WTC11 (cell line): Measurements from ENCODE around the gene LINS1. TPM values are rescaled to one million over a fixed set of nuclear protein-coding genes. Genes with fewer than 3 reads are reported as not detected.

Source experiments
- ATAC-seq: fragments of 200-7000 bp; cut with Tn5 transposase; 2 replicates; pipeline ENCODE4 v1.10.0; 2021; ENCODE audit warnings: mild to moderate bottlenecking, moderate library complexity
- Bru-seq: library from RNA; stranded (reverse); fragments of 400-500 nt; gene quantifications from one replicate; lab custom pipeline; 2021; lab: Mats Ljungman, UMichigan
- CTCF ChIA-PET: fragments of 300-600 bp; sonication (Branson Sonifier 250); formaldehyde crosslinking; loops from one replicate; lab custom pipeline; 2021; ENCODE audit warnings: antibody characterized with exemption; lab: Charles Lee
- POLR2A ChIA-PET: fragments of 350-600 bp; sonication (Branson Sonifier 250); formaldehyde crosslinking; loops from one replicate; lab custom pipeline; 2021; ENCODE audit warnings: antibody characterized with exemption; lab: Charles Lee
- DNase-seq: peaks from one replicate; pipeline ENCODE4 v3.0.0; 2021; ENCODE audit warnings: low spot score
- H3K27ac Mint-ChIP-seq: 2 replicates; pipeline ENCODE4 v1.8.0; 2021; ENCODE audit warnings: mixed read lengths
- H3K27me3 Mint-ChIP-seq: 2 replicates; pipeline ENCODE4 v1.8.0; 2021; ENCODE audit warnings: low read depth, mild to moderate bottlenecking, moderate library complexity, mixed read lengths
- H3K36me3 Mint-ChIP-seq: 2 replicates; pipeline ENCODE4 v1.8.0; 2021; ENCODE audit warnings: mixed read lengths
- H3K4me1 Mint-ChIP-seq: 2 replicates; pipeline ENCODE4 v1.8.0; 2022; ENCODE audit warnings: mixed read lengths
- H3K4me3 Mint-ChIP-seq: 2 replicates; pipeline ENCODE4 v1.8.0; 2021; ENCODE audit warnings: mild to moderate bottlenecking, moderate library complexity, mixed read lengths
- H3K9me3 Mint-ChIP-seq: 2 replicates; pipeline ENCODE4 v1.8.0; 2021; ENCODE audit warnings: mixed read lengths
- ATF6 ChIP-seq: sonication (generic); formaldehyde crosslinking; IDR thresholded peaks from 2 replicates; pipeline ENCODE4 v1.8.1; 2023; ENCODE audit warnings: mild to moderate bottlenecking, missing genetic modification reagents
- E2F4 ChIP-seq: sonication (generic); formaldehyde crosslinking; IDR thresholded peaks from 2 replicates; pipeline ENCODE4 v1.8.1; 2022; ENCODE audit warnings: low read depth, mild to moderate bottlenecking, moderate library complexity, missing genetic modification reagents, borderline replicate concordance
- E2F5 ChIP-seq: sonication (generic); formaldehyde crosslinking; IDR thresholded peaks from 2 replicates; pipeline ENCODE4 v1.8.1; 2022; ENCODE audit warnings: mild to moderate bottlenecking, moderate library complexity, missing genetic modification reagents
- ETV6 ChIP-seq: sonication (generic); formaldehyde crosslinking; IDR thresholded peaks from 2 replicates; pipeline ENCODE4 v1.8.1; 2022; ENCODE audit warnings: mild to moderate bottlenecking, missing genetic modification reagents
- IRF2 ChIP-seq: sonication (generic); formaldehyde crosslinking; IDR thresholded peaks from 2 replicates; pipeline ENCODE4 v1.8.0; 2022; ENCODE audit warnings: low read depth, missing genetic modification reagents, borderline replicate concordance
- MXD4 ChIP-seq: fragments of 250-450 bp; sonication (Bioruptor Pico); IDR thresholded peaks from 2 replicates; pipeline ENCODE4 v1.8.0; 2021; ENCODE audit warnings: mild to moderate bottlenecking, moderate library complexity, borderline replicate concordance
- NFYB ChIP-seq: sonication (generic); formaldehyde crosslinking; conservative IDR thresholded peaks from 2 replicates; pipeline ENCODE4 v1.8.0; 2022; ENCODE audit warnings: low read depth, missing genetic modification reagents
- SMAD3 ChIP-seq: sonication (generic); formaldehyde crosslinking; IDR thresholded peaks from 2 replicates; pipeline ENCODE4 v1.8.0; 2022; ENCODE audit warnings: missing genetic modification reagents, mild to moderate bottlenecking, borderline replicate concordance
- SP1 ChIP-seq: sonication (generic); formaldehyde crosslinking; conservative IDR thresholded peaks from 2 replicates; pipeline ENCODE4 v1.8.1; 2022; ENCODE audit warnings: missing genetic modification reagents
- TEAD1 ChIP-seq: sonication (generic); formaldehyde crosslinking; IDR thresholded peaks from 2 replicates; pipeline ENCODE4 v1.8.0; 2022; ENCODE audit warnings: mild to moderate bottlenecking, missing genetic modification reagents
- TEAD4 ChIP-seq: sonication (generic); formaldehyde crosslinking; IDR thresholded peaks from 2 replicates; pipeline ENCODE4 v1.8.0; 2022; ENCODE audit warnings: mild to moderate bottlenecking, missing genetic modification reagents
- USF1 ChIP-seq: sonication (generic); formaldehyde crosslinking; IDR thresholded peaks from 2 replicates; pipeline ENCODE4 v1.8.0; 2022; ENCODE audit warnings: mild to moderate bottlenecking, missing genetic modification reagents
- ZNF232 ChIP-seq: sonication (generic); formaldehyde crosslinking; IDR thresholded peaks from 2 replicates; pipeline ENCODE4 v1.8.0; 2022; ENCODE audit warnings: mild to moderate bottlenecking, missing genetic modification reagents
- ZNF281 ChIP-seq: sonication (generic); formaldehyde crosslinking; IDR thresholded peaks from 2 replicates; pipeline ENCODE4 v1.8.0; 2023; ENCODE audit warnings: mild to moderate bottlenecking, missing genetic modification reagents
- ZNF423 ChIP-seq: fragments of 250-450 bp; sonication (Bioruptor Pico); IDR thresholded peaks from 2 replicates; pipeline ENCODE4 v2.1.2; 2022; ENCODE audit warnings: mild to moderate bottlenecking, moderate library complexity
- long read RNA-seq, 3 experiments: library from RNA in 1 of 3; library from capped mRNA in 1 of 3; library from polyadenylated mRNA in 1 of 3; unstranded in 2 of 3; stranded (forward) in 1 of 3; transcript quantifications; one replicate each; pipeline ENCODE4 v2.0.0, GENCODE V29; 2021
- total RNA-seq: library from RNA; stranded (reverse); gene quantifications from 3 replicates; pipeline ENCODE4 v1.2.3, GENCODE V29; 2021
- TF ChIP-seq, protein P1 (sequence below): sonication (generic); formaldehyde crosslinking; IDR thresholded peaks from 2 replicates; pipeline ENCODE4 v1.8.0; 2022; ENCODE audit warnings: mild to moderate bottlenecking, missing genetic modification reagents
- TF ChIP-seq, protein P2 (sequence below): sonication (generic); formaldehyde crosslinking; IDR thresholded peaks from 2 replicates; pipeline ENCODE4 v1.8.0; 2022; ENCODE audit warnings: mild to moderate bottlenecking, missing genetic modification reagents
- TF ChIP-seq, protein P3 (sequence below): sonication (generic); formaldehyde crosslinking; IDR thresholded peaks from 2 replicates; pipeline ENCODE4 v1.8.0; 2022; ENCODE audit warnings: mild to moderate bottlenecking, missing genetic modification reagents

The LINS1 gene, protein sequence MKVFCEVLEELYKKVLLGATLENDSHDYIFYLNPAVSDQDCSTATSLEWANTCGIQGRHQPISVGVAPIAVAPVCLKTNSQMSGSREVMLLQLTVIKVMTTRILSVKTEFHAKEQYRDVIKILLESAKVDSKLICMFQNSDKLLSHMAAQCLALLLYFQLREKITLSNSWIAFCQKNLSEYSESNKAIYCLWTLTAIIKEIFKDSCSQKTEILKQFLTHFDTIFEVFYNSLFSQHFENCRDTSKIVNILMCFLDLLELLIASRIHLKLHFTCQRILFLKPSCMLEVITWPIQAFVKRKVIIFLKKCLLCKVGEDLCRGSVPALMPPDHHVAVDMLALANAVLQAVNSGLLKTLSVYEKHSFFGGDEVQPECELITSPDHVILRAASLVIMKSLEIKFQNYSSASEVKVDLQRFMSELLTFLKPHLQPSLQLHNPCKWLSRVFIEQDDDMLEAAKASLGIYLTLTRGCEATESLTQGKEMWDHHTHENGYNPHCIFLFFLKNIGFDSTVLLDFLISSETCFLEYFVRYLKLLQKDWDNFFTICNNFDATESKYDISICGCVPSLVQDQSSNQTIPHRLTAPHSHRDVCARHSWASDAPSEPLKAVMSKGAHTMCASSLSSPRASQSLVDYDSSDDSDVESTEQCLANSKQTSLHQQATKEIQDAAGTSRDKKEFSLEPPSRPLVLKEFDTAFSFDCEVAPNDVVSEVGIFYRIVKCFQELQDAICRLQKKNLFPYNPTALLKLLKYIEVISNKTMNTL
- 6.2 to 10.4 TPM (median 9.1 TPM) in 3 replicates for total RNA-seq
- Bru-seq, nascent RNA = percentile 76 among the genes with signal in this experiment
- long read RNA-seq, experiment 1, full-length matches to known transcripts = 14 of 44 reads
- long read RNA-seq, experiment 1, partial matches to known transcripts = 1 of 44 reads
- long read RNA-seq, experiment 1, other reads (novel, unspliced or antisense) = 29 of 44 reads
- long read RNA-seq, experiment 2, partial matches to known transcripts = 1 of 8 reads
- long read RNA-seq, experiment 2, other reads (novel, unspliced or antisense) = 7 of 8 reads
- long read RNA-seq, experiment 3, partial matches to known transcripts = 1 of 12 reads
- long read RNA-seq, experiment 3, other reads (novel, unspliced or antisense) = 8 of 12 reads

DNA sequence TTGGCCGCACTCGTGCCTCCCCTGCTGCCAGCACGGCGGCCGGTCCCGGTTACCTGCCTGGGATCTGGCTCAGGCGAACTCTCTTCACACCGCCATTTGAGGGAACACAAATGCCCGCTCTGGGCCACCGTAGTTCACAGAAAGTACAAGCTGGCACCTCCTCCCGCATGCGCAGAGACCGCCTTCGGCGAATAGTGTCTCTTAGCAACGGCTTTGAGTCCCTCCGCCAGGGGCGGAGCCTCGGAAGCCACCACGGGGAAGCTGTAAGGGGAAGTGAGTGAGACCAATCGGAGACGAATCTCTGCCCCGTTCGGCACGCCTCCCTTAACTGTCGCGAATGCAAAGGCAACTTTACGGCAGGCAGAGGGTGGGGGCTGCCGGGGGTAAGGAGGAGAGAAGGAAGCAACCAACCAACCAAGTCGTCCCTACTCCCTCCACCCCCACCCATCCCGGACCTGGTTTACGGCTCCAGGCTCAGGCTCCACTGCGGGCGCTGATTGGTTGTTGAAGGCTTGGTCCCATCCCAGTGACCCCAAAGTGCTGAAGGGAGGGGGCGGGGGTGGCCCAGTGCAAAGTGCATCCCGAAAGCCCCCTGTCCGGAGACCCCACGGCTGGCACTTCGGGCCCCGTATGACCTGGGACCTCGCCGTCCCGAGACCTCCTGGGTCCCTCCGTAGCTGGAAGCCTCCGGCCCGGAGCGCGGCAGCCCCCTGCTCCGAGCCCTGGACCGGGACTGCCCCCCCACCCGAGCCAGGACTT is at the start of gene LINS1, which contains the start of gene ASB7:
Gene LINS1, minus strand, starts transcription at position 121 of the 759 bp plus-strand sequence. CDS start 21,342 bp downstream, outside the sequence.
Gene ASB7, plus strand, starts transcription at position 526 of the 759 bp plus-strand sequence. CDS start 9,628 bp downstream, outside the sequence.
- CTCF ChIA-PET = interaction anchor here (0.9 to 2.7 kb wide), 9 partner anchors 31 to 406 kb away, joined by 3 to 37 read pairs (median 4); partner anchors contain the start of gene ADAMTS17
- no peak within 1 kb of the TSS for H3K4me3 Mint-ChIP-seq
- POLR2A ChIA-PET = interaction anchor here (0.7 to 1.1 kb wide), 2 partner anchors 252 to 276 kb away, joined by 3 to 4 read pairs; no protein-coding TSS in a partner anchor
- TF ChIP-seq, protein P1, sequence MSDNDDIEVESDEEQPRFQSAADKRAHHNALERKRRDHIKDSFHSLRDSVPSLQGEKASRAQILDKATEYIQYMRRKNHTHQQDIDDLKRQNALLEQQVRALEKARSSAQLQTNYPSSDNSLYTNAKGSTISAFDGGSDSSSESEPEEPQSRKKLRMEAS (CRISPR knock-in tag) = peak; percentile 55; the same call in 1 of the 2 replicates
- TF ChIP-seq ATF6 (CRISPR knock-in tag) (no peak), ETV6 (peak; percentile 13; the same call in 1 of the 2 replicates), SP1 (peak; percentile 83), E2F4 (CRISPR knock-in tag) (no peak), ZNF423 (no peak), ZNF232 (CRISPR knock-in tag) (0 out of 2 replicates have a peak, but pooled peaks have one; percentile 39), NFYB (CRISPR knock-in tag) (peak; percentile 73), TEAD1 (CRISPR knock-in tag) (no peak; the same call in 1 of the 2 replicates), IRF2 (CRISPR knock-in tag) (no peak), ZNF281 (no peak), E2F5 (CRISPR knock-in tag) (no peak), TEAD4 (no peak), MXD4 (CRISPR knock-in tag) (no peak), SMAD3 (0 out of 2 replicates have a peak, but pooled peaks have one; percentile 7), USF1 (no peak)
- TF ChIP-seq, protein P2, sequence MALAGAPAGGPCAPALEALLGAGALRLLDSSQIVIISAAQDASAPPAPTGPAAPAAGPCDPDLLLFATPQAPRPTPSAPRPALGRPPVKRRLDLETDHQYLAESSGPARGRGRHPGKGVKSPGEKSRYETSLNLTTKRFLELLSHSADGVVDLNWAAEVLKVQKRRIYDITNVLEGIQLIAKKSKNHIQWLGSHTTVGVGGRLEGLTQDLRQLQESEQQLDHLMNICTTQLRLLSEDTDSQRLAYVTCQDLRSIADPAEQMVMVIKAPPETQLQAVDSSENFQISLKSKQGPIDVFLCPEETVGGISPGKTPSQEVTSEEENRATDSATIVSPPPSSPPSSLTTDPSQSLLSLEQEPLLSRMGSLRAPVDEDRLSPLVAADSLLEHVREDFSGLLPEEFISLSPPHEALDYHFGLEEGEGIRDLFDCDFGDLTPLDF = no peak
- TF ChIP-seq, protein P3, sequence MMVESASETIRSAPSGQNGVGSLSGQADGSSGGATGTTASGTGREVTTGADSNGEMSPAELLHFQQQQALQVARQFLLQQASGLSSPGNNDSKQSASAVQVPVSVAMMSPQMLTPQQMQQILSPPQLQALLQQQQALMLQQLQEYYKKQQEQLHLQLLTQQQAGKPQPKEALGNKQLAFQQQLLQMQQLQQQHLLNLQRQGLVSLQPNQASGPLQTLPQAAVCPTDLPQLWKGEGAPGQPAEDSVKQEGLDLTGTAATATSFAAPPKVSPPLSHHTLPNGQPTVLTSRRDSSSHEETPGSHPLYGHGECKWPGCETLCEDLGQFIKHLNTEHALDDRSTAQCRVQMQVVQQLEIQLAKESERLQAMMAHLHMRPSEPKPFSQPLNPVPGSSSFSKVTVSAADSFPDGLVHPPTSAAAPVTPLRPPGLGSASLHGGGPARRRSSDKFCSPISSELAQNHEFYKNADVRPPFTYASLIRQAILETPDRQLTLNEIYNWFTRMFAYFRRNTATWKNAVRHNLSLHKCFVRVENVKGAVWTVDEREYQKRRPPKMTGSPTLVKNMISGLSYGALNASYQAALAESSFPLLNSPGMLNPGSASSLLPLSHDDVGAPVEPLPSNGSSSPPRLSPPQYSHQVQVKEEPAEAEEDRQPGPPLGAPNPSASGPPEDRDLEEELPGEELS (CRISPR knock-in tag) = 0 out of 2 replicates have a peak, but pooled peaks have one; percentile 65

More for the DNA sequence above, at the start of gene LINS1, which contains the start of gene ASB7:
- H3K27ac Mint-ChIP-seq = peak within 1 kb of the TSS; percentile 90
- H3K4me1 Mint-ChIP-seq = peaks cover 8% of the 10 kb centered on the region
- peaks cover 15% of the 10 kb centered on the region; the same call in 1 of the 2 replicates for H3K36me3 Mint-ChIP-seq
- H3K27me3 Mint-ChIP-seq = no peaks in the 10 kb centered on the region
- DNase-seq = peak; percentile 99
- no peaks in the 10 kb centered on the region for H3K9me3 Mint-ChIP-seq
- peak; percentile 93 for ATAC-seq
